GM18526 (cell line): Measurements from ENCODE around the gene DNMT3A.

Experiments used
- POLR2A ChIP-seq: IDR thresholded peaks from 3 replicates; pipeline ENCODE4 v1.6.1; 2011; ENCODE audit not compliant: insufficient read length; ENCODE audit errors: extremely low read depth

DNMT3A gene

GRCh38 chr2:25230198-25230947 is 111.4 kb downstream of the DNMT3A start:
- TF ChIP-seq POLR2A: no peak

GRCh38 chr2:25229279-25230197 is 112.2 kb downstream of the DNMT3A start:
- TF ChIP-seq POLR2A: no peak

DNA sequence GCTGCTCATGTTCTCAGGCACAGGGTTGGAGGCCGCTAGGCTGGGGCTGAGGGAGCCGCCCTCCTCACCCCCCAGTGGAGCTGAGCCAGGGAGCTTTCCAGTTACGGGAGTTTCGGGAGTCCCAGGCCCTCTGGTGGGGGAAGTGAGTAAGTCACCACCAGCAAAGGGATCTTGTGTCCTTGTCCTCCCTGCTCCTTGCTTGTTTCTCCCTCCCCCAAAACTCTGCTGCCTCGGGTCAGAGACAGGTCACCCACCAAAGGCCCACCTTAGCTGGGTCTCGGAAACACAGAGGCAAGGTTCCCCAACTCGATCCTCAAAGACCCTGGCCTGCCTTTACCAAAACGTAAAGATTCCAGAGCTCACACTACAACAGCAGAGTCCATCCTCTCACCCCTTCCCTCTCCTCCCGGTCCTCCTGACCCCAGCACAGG is 112.9 kb downstream of the DNMT3A start:
- no peak for TF ChIP-seq POLR2A

DNA sequence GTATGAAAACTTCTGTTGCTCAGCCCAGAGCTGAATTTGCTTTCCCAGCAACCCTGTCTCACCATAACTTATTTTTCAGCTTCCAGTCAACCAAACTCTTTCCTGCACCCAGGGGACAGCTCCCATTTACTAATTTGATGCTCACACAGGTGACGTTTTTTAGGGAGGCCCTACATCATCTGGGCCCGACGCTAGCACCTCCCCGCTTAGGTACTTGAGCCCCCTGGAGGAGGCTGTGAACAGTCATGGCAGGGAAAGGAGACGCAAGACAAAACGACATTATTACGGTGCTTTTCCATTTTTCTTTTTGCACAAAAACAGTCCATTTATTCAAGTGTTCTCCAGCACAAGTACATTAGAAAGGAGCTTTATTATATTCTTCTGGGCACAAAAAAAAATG is 114.1 kb downstream of the DNMT3A start:
- TF ChIP-seq POLR2A: no peak

- no peak for TF ChIP-seq POLR2A
Measured at GRCh38 chr2:25226827-25227226, 114.9 kb downstream of the DNMT3A start.

- no peak for TF ChIP-seq POLR2A
Measured at GRCh38 chr2:25222477-25223121, 119.1 kb downstream of the DNMT3A start.

- no peak for TF ChIP-seq POLR2A
Measured at GRCh38 chr2:25221579-25221978, 120.1 kb downstream of the DNMT3A start.

DNA sequence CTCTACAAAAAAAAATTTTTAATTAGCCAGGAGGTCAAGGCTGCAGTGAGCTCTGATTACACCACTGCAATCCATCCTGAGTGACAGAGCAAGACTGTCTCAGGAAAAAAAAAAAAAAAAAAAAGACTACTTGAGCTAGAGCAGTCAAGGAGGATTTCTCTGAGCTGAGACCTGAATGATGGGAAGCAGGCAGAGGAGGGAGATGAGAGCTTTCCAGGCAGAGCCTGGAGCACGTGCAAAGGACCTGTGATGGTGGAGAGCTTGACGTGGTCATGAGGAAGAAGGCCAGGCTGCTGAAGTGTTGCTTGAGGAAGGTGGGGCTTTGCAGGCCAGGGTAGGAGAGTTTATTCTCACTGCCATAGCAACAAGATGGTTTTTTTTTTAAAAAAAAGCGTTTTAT is 121.4 kb downstream of the DNMT3A start:
- no peak for TF ChIP-seq POLR2A

DNA sequence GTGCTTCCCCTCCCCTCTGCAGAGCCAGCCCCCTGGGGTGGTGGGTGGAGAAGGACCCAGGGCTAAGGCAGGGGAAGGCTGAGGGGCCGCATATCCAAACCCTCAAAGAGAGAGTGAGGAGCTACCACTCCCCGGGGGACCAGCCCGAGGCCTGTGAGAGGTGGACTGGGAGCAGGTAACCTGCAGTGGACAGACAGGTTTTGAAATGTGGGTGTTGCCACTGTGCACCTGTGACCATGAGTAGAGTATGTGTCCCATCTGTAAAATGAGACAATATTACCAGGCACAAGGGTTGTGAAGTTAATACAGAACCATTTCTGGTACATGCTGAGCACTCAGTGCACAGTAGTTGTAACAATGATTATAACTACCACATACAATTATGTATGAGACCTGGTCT is 122.1 kb downstream of the DNMT3A start:
- TF ChIP-seq POLR2A: no peak

DNA sequence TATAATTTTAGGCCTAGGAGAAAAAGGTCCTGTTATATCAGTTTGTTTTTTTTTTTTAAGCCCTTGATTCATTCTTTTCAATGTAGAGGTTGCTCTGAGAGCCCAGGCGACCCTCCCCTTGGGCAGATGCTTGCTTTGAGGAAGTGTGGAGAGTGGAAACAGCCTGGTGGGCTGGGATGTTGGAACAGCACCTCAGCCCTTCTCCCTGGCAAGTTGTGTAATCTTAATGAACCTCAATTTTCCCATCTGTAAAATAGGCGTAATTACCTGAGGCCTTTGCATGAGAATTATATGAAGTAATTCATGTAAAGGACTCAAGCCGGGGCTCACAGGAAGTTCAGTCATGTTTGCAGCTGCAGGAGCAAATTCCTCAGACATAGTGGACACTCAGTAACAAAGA is 123.6 kb downstream of the DNMT3A start:
- TF ChIP-seq POLR2A: no peak

DNA sequence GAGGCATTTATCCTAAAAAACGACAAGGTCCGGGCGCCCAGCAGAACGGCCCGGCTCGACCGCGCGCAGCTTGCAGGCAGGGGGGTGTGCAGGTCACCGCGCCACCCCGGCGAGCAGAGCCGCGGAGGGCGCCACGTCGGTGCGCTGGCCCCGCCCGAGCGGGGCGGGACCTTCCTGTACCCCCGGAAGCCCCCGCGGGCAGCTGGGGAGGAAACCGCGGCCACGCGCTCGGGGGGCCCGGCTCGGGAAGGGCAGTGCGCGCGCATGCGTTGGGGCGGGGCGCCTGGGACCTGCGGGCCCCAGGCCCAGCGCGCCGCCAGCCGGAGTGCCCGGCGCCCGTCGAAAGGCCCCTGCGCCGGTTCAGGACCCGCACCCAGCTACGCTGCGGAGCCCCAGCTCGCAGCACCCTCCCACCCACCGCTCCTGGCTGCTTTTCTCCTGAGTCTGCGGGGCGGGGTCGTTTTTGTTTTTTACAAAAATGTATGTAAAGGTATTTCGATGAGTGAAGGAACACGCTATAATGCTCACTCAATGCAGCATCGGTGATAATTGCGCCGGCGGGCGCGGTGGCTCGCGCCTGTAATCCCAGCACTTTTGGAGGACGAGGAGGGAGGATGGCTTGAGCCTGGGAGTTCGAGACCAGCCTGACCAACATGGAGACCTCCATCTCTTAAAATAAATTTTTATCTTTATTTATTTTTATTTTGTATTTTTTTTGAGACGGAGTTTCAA is 125.6 kb downstream of the DNMT3A start:
- peak; percentile 76 for TF ChIP-seq POLR2A

GRCh38 chr2:25215232-25215631 is 126.5 kb downstream of the DNMT3A start:
- no peak for TF ChIP-seq POLR2A

DNA sequence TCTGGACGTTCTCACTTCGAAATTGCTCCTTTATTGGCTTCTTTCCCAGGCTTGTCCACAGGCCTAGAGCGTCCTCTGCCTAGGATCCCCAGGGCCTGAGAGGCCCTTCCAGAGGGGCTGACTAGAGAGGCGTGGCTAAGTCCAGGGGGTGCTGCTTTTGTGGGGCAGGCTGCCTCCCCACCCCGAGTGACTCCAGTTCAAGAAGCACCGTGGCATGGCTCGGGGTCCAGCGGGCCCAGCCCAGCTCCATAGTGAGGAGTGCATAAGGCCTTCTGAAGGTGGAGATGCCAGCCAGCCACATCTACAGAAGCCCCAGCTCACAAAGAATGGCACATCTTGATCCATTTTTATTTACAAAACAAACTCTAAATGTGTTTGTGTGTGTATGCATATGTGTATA is 128.5 kb downstream of the DNMT3A start:
- TF ChIP-seq POLR2A: no peak

GRCh38 chr2:25207078-25207545 is 134.6 kb downstream of the DNMT3A start:
- no peak for TF ChIP-seq POLR2A
